HEK293 (cell line): Measurements from ENCODE around the gene TMCC1.

Experiments
- CTCF ChIA-PET: fragments of 350-600 bp; formaldehyde crosslinking; extraction: SDS; loops from one replicate; lab custom pipeline; 2021; ENCODE audit warnings: antibody characterized with exemption; lab: Yijun Ruan, JAX
- POLR2A ChIA-PET: fragments of 300-600 bp; formaldehyde crosslinking; extraction: SDS; loops from one replicate; lab custom pipeline; 2020; ENCODE audit warnings: antibody characterized with exemption, inconsistent platforms; lab: Yijun Ruan, JAX
- H3K27ac ChIP-seq: fragments of 200-500 bp; sonication (Bioruptor generic); 2 replicates; pipeline ENCODE4 v1.5.1; 2014; ENCODE audit warnings: low read depth, low read length, control low read depth, inconsistent platforms; ENCODE audit errors: extremely low read depth
- H3K36me3 ChIP-seq, 2 experiments: fragments of 200-500 bp in 1 of 2; sonication (Bioruptor generic) in 1 of 2; 1 replicate in 1 of 2; 2 replicates in 1 of 2; pipeline ENCODE4 v1.5.1; 2014 to 2017; ENCODE audit warnings: inconsistent platforms in 2 of 2, low read length in 2 of 2; ENCODE audit not compliant: control insufficient read depth in 2 of 2, insufficient read depth in 1 of 2
- H3K4me1 ChIP-seq: fragments of 200-500 bp; sonication (Bioruptor generic); 2 replicates; pipeline ENCODE4 v1.5.1; 2014; ENCODE audit warnings: mild to moderate bottlenecking, low read length, inconsistent platforms; ENCODE audit not compliant: control insufficient read depth, insufficient read depth
- H3K4me3 ChIP-seq: 2 replicates; pipeline ENCODE4 v1.5.1; 2011; ENCODE audit warnings: low read depth, mild to moderate bottlenecking, control low read depth, low read length, moderate library complexity
- H3K9me3 ChIP-seq: fragments of 200-500 bp; sonication (Bioruptor generic); 2 replicates; pipeline ENCODE4 v1.5.1; 2014; ENCODE audit warnings: low read depth, low read length, inconsistent platforms; ENCODE audit not compliant: control insufficient read depth, insufficient read depth
- EGR2 ChIP-seq: fragments of 450-650 bp; formaldehyde crosslinking; IDR thresholded peaks from 2 replicates; pipeline ENCODE4 v1.5.1; 2016; ENCODE audit warnings: low read depth, missing biosample characterization, missing genetic modification characterization
- HOXD13 ChIP-seq: sonication (generic); formaldehyde crosslinking; IDR thresholded peaks from 2 replicates; pipeline ENCODE4 v1.8.0; 2022; ENCODE audit warnings: missing genetic modification reagents, borderline replicate concordance
- KLF1 ChIP-seq: fragments of 450-650 bp; formaldehyde crosslinking; IDR thresholded peaks from 2 replicates; pipeline ENCODE4 v1.5.1; 2016; ENCODE audit warnings: missing biosample characterization, missing genetic modification characterization
- PRDM4 ChIP-seq: fragments of 450-650 bp; formaldehyde crosslinking; IDR thresholded peaks from 2 replicates; pipeline ENCODE4 v1.5.1; 2017; ENCODE audit warnings: missing biosample characterization, missing genetic modification characterization
- ZFHX2 ChIP-seq: fragments of 450-650 bp; formaldehyde crosslinking; conservative IDR thresholded peaks from 2 replicates; pipeline ENCODE4 v1.5.1; 2016; ENCODE audit warnings: missing biosample characterization, missing genetic modification characterization
- ZIC2 ChIP-seq: fragments of 450-650 bp; formaldehyde crosslinking; IDR thresholded peaks from 2 replicates; pipeline ENCODE4 v1.5.1; 2016; ENCODE audit warnings: missing biosample characterization, missing genetic modification characterization
- ZNF274 ChIP-seq, 2 experiments: fragments of 200-500 bp in 1 of 2; fragments of 450-650 bp in 1 of 2; sonication (Bioruptor generic) in 1 of 2; formaldehyde crosslinking in 1 of 2; IDR thresholded peaks; 2 replicates each; pipeline versions ENCODE4 v1.5.1 to v1.6.1; 2014 to 2016; ENCODE audit warnings: borderline replicate concordance in 1 of 2, inconsistent platforms in 1 of 2, low read length in 1 of 2, missing biosample characterization in 1 of 2, missing genetic modification characterization in 1 of 2
- ZNF623 ChIP-seq: fragments of 450-650 bp; formaldehyde crosslinking; IDR thresholded peaks from 2 replicates; pipeline ENCODE4 v1.5.1; 2016; ENCODE audit warnings: missing biosample characterization, missing genetic modification characterization
- ZNF624 ChIP-seq: fragments of 450-650 bp; formaldehyde crosslinking; IDR thresholded peaks from 2 replicates; pipeline ENCODE4 v1.5.1; 2017; ENCODE audit warnings: missing biosample characterization, missing genetic modification characterization
- ZSCAN16 ChIP-seq: fragments of 450-650 bp; formaldehyde crosslinking; IDR thresholded peaks from 2 replicates; pipeline ENCODE4 v1.5.1; 2016; ENCODE audit warnings: missing biosample characterization, missing genetic modification characterization
- ZSCAN5A ChIP-seq: fragments of 450-650 bp; formaldehyde crosslinking; IDR thresholded peaks from 2 replicates; pipeline ENCODE4 v1.5.1; 2016; ENCODE audit warnings: missing biosample characterization, missing genetic modification characterization
- ZXDB ChIP-seq: fragments of 450-650 bp; formaldehyde crosslinking; IDR thresholded peaks from 2 replicates; pipeline ENCODE4 v1.5.1; 2016; ENCODE audit warnings: missing biosample characterization, missing genetic modification characterization
- TF ChIP-seq, protein P1 (sequence below): fragments of 450-650 bp; formaldehyde crosslinking; conservative IDR thresholded peaks from 2 replicates; pipeline ENCODE4 v1.5.1; 2016; ENCODE audit warnings: low read depth, missing biosample characterization, missing genetic modification characterization

The TMCC1 gene

GRCh38 chr3:129622933-129623332, 270.6 kb downstream of the TMCC1 start (continued):
- TF ChIP-seq ZSCAN5A (no peak), ZNF624 (no peak), ZNF274 (IDR thresholded peaks at IDR 0.05; ENCODE audit: low read length) (no peak), ZNF274 (tag by site-specific recombination; IDR thresholded peaks at IDR 0.05; ENCODE audit: borderline replicate concordance) (no peak)
- TF ChIP-seq, protein P1, sequence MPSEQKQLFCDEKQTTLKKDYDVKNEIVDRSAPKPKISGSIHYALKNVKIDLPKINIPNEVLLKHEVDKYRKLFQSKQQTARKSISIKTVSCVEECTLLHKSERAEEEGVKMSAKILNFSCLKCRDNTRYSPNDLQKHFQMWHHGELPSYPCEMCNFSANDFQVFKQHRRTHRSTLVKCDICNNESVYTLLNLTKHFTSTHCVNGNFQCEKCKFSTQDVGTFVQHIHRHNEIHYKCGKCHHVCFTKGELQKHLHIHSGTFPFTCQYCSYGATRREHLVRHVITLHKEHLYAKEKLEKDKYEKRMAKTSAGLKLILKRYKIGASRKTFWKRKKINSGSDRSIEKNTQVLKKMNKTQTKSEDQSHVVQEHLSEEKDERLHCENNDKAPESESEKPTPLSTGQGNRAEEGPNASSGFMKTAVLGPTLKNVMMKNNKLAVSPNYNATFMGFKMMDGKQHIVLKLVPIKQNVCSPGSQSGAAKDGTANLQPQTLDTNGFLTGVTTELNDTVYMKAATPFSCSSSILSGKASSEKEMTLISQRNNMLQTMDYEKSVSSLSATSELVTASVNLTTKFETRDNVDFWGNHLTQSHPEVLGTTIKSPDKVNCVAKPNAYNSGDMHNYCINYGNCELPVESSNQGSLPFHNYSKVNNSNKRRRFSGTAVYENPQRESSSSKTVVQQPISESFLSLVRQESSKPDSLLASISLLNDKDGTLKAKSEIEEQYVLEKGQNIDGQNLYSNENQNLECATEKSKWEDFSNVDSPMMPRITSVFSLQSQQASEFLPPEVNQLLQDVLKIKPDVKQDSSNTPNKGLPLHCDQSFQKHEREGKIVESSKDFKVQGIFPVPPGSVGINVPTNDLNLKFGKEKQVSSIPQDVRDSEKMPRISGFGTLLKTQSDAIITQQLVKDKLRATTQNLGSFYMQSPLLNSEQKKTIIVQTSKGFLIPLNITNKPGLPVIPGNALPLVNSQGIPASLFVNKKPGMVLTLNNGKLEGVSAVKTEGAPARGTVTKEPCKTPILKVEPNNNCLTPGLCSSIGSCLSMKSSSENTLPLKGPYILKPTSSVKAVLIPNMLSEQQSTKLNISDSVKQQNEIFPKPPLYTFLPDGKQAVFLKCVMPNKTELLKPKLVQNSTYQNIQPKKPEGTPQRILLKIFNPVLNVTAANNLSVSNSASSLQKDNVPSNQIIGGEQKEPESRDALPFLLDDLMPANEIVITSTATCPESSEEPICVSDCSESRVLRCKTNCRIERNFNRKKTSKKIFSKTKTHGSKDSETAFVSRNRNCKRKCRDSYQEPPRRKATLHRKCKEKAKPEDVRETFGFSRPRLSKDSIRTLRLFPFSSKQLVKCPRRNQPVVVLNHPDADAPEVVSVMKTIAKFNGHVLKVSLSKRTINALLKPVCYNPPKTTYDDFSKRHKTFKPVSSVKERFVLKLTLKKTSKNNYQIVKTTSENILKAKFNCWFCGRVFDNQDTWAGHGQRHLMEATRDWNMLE (tag by site-specific recombination): no peak

- TF ChIP-seq KLF1 (tag by site-specific recombination) (peak; percentile 81), ZIC2 (tag by site-specific recombination) (peak; percentile 90), HOXD13 (CRISPR knock-in tag) (no peak), ZFHX2 (tag by site-specific recombination) (peak; percentile 91), EGR2 (peak; percentile 92), ZSCAN16 (tag by site-specific recombination) (no peak), PRDM4 (tag by site-specific recombination) (no peak)
- no peak overlapping the region for H3K4me3 ChIP-seq
- peaks cover 3% of the 10 kb centered on the region; the same call in 1 of the 2 replicates for H3K4me1 ChIP-seq
- CTCF ChIA-PET: interaction anchor here (0.6 kb wide), 3 partner anchors 13 to 293 kb away, joined by 3 to 4 read pairs (median 3); no protein-coding TSS in a partner anchor
- no peaks in the 10 kb centered on the region for H3K36me3 ChIP-seq
- no peak overlapping the region for H3K27ac ChIP-seq
- H3K9me3 ChIP-seq: no peaks in the 10 kb centered on the region
- POLR2A ChIA-PET: no interaction called here
Measured at GRCh38 chr3:129622226-129622874, 271.2 kb downstream of the TMCC1 start.

- Histone ChIP-seq H3K9me3 (no peaks in the 10 kb centered on the region), H3K27ac (no peak overlapping the region), H3K36me3 (no peaks in the 10 kb centered on the region), H3K4me3 (no peak overlapping the region), H3K4me1 (peaks cover 3% of the 10 kb centered on the region; the same call in 1 of the 2 replicates)
- TF ChIP-seq KLF1 (tag by site-specific recombination) (no peak), ZNF623 (tag by site-specific recombination) (peak; percentile 74), ZXDB (no peak)
- ChIA-PET CTCF (interaction anchor here (0.6 to 0.7 kb wide), 2 partner anchors 12 to 40 kb away, joined by 3 to 4 read pairs; no protein-coding TSS in a partner anchor), POLR2A (no interaction called here)
Measured at GRCh38 chr3:129621626-129622225, 271.8 kb downstream of the TMCC1 start.
